GM12878 (cell line): ENCODE data around the gene PADI2. TPM values are rescaled to one million over a fixed set of nuclear protein-coding genes. Genes with fewer than 3 reads are reported as not detected.

Experiments
- ATAC-seq: fragments of 200-7000 bp; cut with Tn5 transposase; 3 replicates; pipeline ENCODE4 v1.9.1; 2020; ENCODE audit warnings: mild to moderate bottlenecking, moderate library complexity
- BruUV-seq: library from RNA; stranded (reverse); fragments of 400-500 nt; replicated peaks from 2 replicates; lab custom pipeline; 2021; lab: Mats Ljungman, UMichigan
- CTCF ChIA-PET: fragments of 300-600 bp; sonication (Branson Sonifier 250); formaldehyde crosslinking; extraction: SDS; loops from one replicate; lab custom pipeline; 2021; ENCODE audit warnings: inconsistent platforms; lab: Yijun Ruan, JAX
- POLR2A ChIA-PET: fragments of 350-600 bp; formaldehyde crosslinking; extraction: SDS; loops from one replicate; lab custom pipeline; 2021; ENCODE audit warnings: inconsistent platforms; lab: Charles Lee
- RAD21 ChIA-PET: fragments of 300-600 bp; sonication (Branson Sonifier 250); formaldehyde crosslinking; loops from one replicate; lab custom pipeline; 2023; ENCODE audit warnings: antibody characterized with exemption; ENCODE audit not compliant: unreplicated experiment; lab: Charles Lee
- SMC1A ChIA-PET: fragments of 300-600 bp; sonication (Branson Sonifier 250); formaldehyde crosslinking; loops from one replicate; lab custom pipeline; 2023; ENCODE audit not compliant: unreplicated experiment, uncharacterized antibody; lab: Charles Lee
- DNase-seq: peaks from one replicate; pipeline ENCODE4 v3.0.0-alpha.2; 2011; ENCODE audit warnings: low read depth, low spot score
- FAIRE-seq: peaks from 3 replicates; lab custom pipeline; 2011; peaks lifted over from hg19 to GRCh38; lab: Jason Lieb, UNC
- H2AFZ ChIP-seq: 2 replicates; pipeline ENCODE4 v1.6.0; 2011; ENCODE audit warnings: low read depth, low read length, control low read depth; ENCODE audit not compliant: control insufficient read depth
- H3K27ac ChIP-seq: 2 replicates; pipeline ENCODE4 v1.5.1; 2011; ENCODE audit warnings: control low read depth; ENCODE audit not compliant: control insufficient read depth, insufficient read depth
- H3K27me3 ChIP-seq, 2 experiments: replicated peaks in 1 of 2; 2 replicates each; pipeline versions ENCODE4 v1.6.0 to v1.6.1; 2011; ENCODE audit warnings: low read length in 1 of 2; ENCODE audit not compliant: control insufficient read depth in 2 of 2, insufficient read depth in 2 of 2
- H3K36me3 ChIP-seq, 2 experiments: 2 replicates each; pipeline ENCODE4 v1.5.1; 2011; ENCODE audit warnings: low read length in 1 of 2; ENCODE audit not compliant: control insufficient read depth in 2 of 2, insufficient read depth in 2 of 2
- H3K4me1 ChIP-seq: 2 replicates; pipeline ENCODE4 v1.6.1; 2011; ENCODE audit warnings: mild to moderate bottlenecking, low read length, moderate library complexity, mixed read lengths; ENCODE audit not compliant: control insufficient read depth, insufficient read depth
- H3K4me2 ChIP-seq: 2 replicates; pipeline ENCODE4 v1.6.0; 2011; ENCODE audit warnings: control low read depth; ENCODE audit not compliant: control insufficient read depth, insufficient read depth
- H3K4me3 ChIP-seq: fragments of 200-600 bp; sonication (generic); 2 replicates; pipeline ENCODE4 v1.5.1; 2016
- H3K79me2 ChIP-seq: 2 replicates; pipeline ENCODE4 v1.6.0; 2011; ENCODE audit warnings: low read length; ENCODE audit not compliant: control insufficient read depth, insufficient read depth
- H3K9ac ChIP-seq: 2 replicates; pipeline ENCODE4 v1.8.0; 2011; ENCODE audit warnings: low read length, control low read depth, mixed read lengths; ENCODE audit not compliant: control insufficient read depth, insufficient read depth
- H3K9me3 ChIP-seq: replicated peaks from 3 replicates; pipeline ENCODE4 v1.5.1; 2011; ENCODE audit warnings: mild to moderate bottlenecking, low read length; ENCODE audit not compliant: control insufficient read depth, insufficient read depth
- H4K20me1 ChIP-seq: 2 replicates; pipeline ENCODE4 v1.6.0; 2011; ENCODE audit not compliant: control insufficient read depth, insufficient read depth
- CUX1 ChIP-seq: IDR thresholded peaks from 2 replicates; pipeline ENCODE4 v1.6.1; 2012; ENCODE audit warnings: improper control_type of control experiment, low read depth, low read length; ENCODE audit not compliant: insufficient replicate concordance
- PAX8 ChIP-seq: fragments of 450-650 bp; IDR thresholded peaks from 2 replicates; pipeline ENCODE4 v1.6.1; 2017; ENCODE audit warnings: mild to moderate bottlenecking, moderate library complexity
- POLR2A ChIP-seq: IDR thresholded peaks from 2 replicates; pipeline ENCODE4 v1.6.1; 2011; ENCODE audit warnings: low read depth, mild to moderate bottlenecking, low read length
- WGBS: methylation state at CpG from one replicate; pipeline ENCODE4 v1.1.6; 2016; ENCODE audit warnings: low lambda C conversion rate; ENCODE audit not compliant: insufficient replicate concordance, insufficient coverage; ENCODE audit errors: missing lambda C conversion rate; 5-methylcytosine and 5-hydroxymethylcytosine counted together
- in situ Hi-C: fragments of 300-500 bp; cut with MboI; formaldehyde crosslinking; loops from 9 replicates; pipeline ENCODE4 v1.14.3; 2018; ENCODE audit warnings: mixed read lengths
- intact Hi-C: fragments of 100-400 bp; cut with micrococcal nuclease; formaldehyde crosslinking; loops from one replicate; pipeline ENCODE4 v1.14.2; 2022; ENCODE audit not compliant: unreplicated experiment
- polyA plus RNA-seq, 11 experiments: library from polyadenylated mRNA; depleted of rRNA in 4 of 11; unstranded in 6 of 11; stranded (reverse) in 5 of 11; fragments of >200 nt; fragmentation: Nextera tagmentation in 4 of 11; fragmentation: Illumina TruSeq in 1 of 11; extraction: Ambion mirVana in 4 of 11; extraction: Trizol in 1 of 11; gene quantifications; 1 replicate in 1 of 11; 2 replicates in 10 of 11; pipeline versions ENCODE4 v1.2.1 to v1.2.3, GENCODE V29; 2011 to 2016; ENCODE audit warnings: inconsistent platforms in 2 of 11, missing spikeins in 2 of 11, low read depth in 1 of 11
- total RNA-seq, 4 experiments: library from RNA; depleted of rRNA in 3 of 4; stranded (reverse); fragments of >200 nt in 3 of 4; fragmentation: Illumina TruSeq in 1 of 4; extraction: Trizol in 1 of 4; gene quantifications; 2 replicates each; pipeline versions ENCODE4 v1.2.1 to v1.2.3, GENCODE V29; 2013 to 2021

Gene PADI2
- total and polyA plus RNA-seq, 10 of the 15 experiments (the other 5 are each of a cell fraction or from before 2014, with no cell fraction given): 0.05 to 3.0 (median 0.10) TPM; not detected in 1

- Histone ChIP-seq H3K4me1 (peaks cover 8% of the 10 kb centered on the region; the same call in 1 of the 2 replicates), H3K36me3 (no peaks in the 10 kb centered on the region), H3K79me2 (no peaks in the 10 kb centered on the region), H3K9me3 (no peaks in the 10 kb centered on the region), H3K4me2 (no peak overlapping the region), H4K20me1 (no peaks in the 10 kb centered on the region), H3K4me3 (no peak overlapping the region), H2AFZ (no peak overlapping the region), H3K9ac (no peak overlapping the region), H3K27ac (no peak overlapping the region), H3K27me3 (peaks cover 9 to 11% of the 10 kb centered on the region in 2 experiments; a peak in 3 of 4 replicates)
- intact Hi-C loops: loop anchor here (1.0 kb wide), 1 partner anchor 61 kb away; no protein-coding TSS in a partner anchor
- no peak for DNase-seq
- ChIA-PET POLR2A (interaction anchor here (0.6 to 3.9 kb wide), 11 partner anchors 9 to 142 kb away, joined by 3 to 23 read pairs (median 6); no protein-coding TSS in a partner anchor), CTCF (interaction anchor here (0.7 to 12.1 kb wide), 17 partner anchors 9 to 217 kb away, joined by 3 to 315 read pairs (median 4); no protein-coding TSS in a partner anchor), SMC1A (interaction anchor here (1.3 to 12.4 kb wide), 11 partner anchors 9 to 216 kb away, joined by 3 to 236 read pairs (median 8); no protein-coding TSS in a partner anchor), RAD21 (interaction anchor here (0.6 to 9.7 kb wide), 16 partner anchors 9 to 126 kb away, joined by 3 to 186 read pairs (median 4); no protein-coding TSS in a partner anchor)
- in situ Hi-C loops: no loop called here
- ATAC-seq: no peak; the same call in 2 of the 3 replicates
- TF ChIP-seq CUX1 (no peak), POLR2A (no peak), PAX8 (no peak)
- BruUV-seq: no TSS peak
- no peak for FAIRE-seq
- WGBS: 37% methylated on average over 4 of the region's 5 CpGs
Measured at GRCh38 chr1:17120481-17120877, 1.2 kb upstream of the PADI2 start.
